T-helper 2 cell treated with Interferon-gamma antibody and Interleukin-4, amounts not matched to agents 5 μg/mL and 100 μg/mL, for 36 hours (primary cell): Measurements from ENCODE around the gene SEMA7A.

Experiments
- DNase-seq: peaks from one replicate; pipeline ENCODE4 v3.0.0; 2021; ENCODE audit warnings: low spot score
- H3K27ac Mint-ChIP-seq: one replicate; pipeline ENCODE4 v1.8.0; 2021; ENCODE audit warnings: mild to moderate bottlenecking, mixed read lengths
- H3K27me3 Mint-ChIP-seq: one replicate; pipeline ENCODE4 v1.8.0; 2021; ENCODE audit warnings: low read depth, mixed read lengths
- H3K36me3 Mint-ChIP-seq: one replicate; pipeline ENCODE4 v1.8.0; 2021; ENCODE audit warnings: low read depth, mixed read lengths
- H3K4me1 Mint-ChIP-seq: one replicate; pipeline ENCODE4 v1.8.0; 2021; ENCODE audit warnings: low read depth, mixed read lengths
- H3K4me3 Mint-ChIP-seq: one replicate; pipeline ENCODE4 v1.8.0; 2022; ENCODE audit warnings: mild to moderate bottlenecking, moderate library complexity, mixed read lengths
- H3K9me3 Mint-ChIP-seq: one replicate; pipeline ENCODE4 v1.8.0; 2021; ENCODE audit warnings: mixed read lengths

SEMA7A gene

GRCh38 chr15:74409225-74409624 lies 24.5 kb downstream of the SEMA7A start:
- Mint-ChIP-seq H3K36me3 (peaks cover 6% of the 10 kb centered on the region), H3K4me3 (no peak overlapping the region)

GRCh38 chr15:74408815-74409214 lies 24.9 kb downstream of the SEMA7A start:
- H3K4me3 Mint-ChIP-seq: no peak overlapping the region
- no peaks in the 10 kb centered on the region for H3K27me3 Mint-ChIP-seq
- no peak for DNase-seq
- H3K9me3 Mint-ChIP-seq: no peaks in the 10 kb centered on the region
- H3K27ac Mint-ChIP-seq: peak overlapping the region; percentile 67
- peaks cover 3% of the 10 kb centered on the region for H3K36me3 Mint-ChIP-seq
- peaks cover 6% of the 10 kb centered on the region for H3K4me1 Mint-ChIP-seq

More at GRCh38 chr15:74409225-74409624, 24.5 kb downstream of the SEMA7A start:
- DNase-seq: no peak
- H3K9me3 Mint-ChIP-seq: no peaks in the 10 kb centered on the region
- H3K27me3 Mint-ChIP-seq: no peaks in the 10 kb centered on the region
- peaks cover 4% of the 10 kb centered on the region for H3K4me1 Mint-ChIP-seq
- H3K27ac Mint-ChIP-seq: no peak overlapping the region

- Mint-ChIP-seq H3K27me3 (no peaks in the 10 kb centered on the region), H3K27ac (peak overlapping the region; percentile 67), H3K4me3 (no peak overlapping the region), H3K4me1 (peaks cover 9% of the 10 kb centered on the region), H3K36me3 (peaks cover 3% of the 10 kb centered on the region), H3K9me3 (no peaks in the 10 kb centered on the region)
- no peak for DNase-seq
Observed at GRCh38 chr15:74408385-74408784, 25.4 kb downstream of the SEMA7A start.

- no peaks in the 10 kb centered on the region for H3K9me3 Mint-ChIP-seq
- H3K27ac Mint-ChIP-seq: no peak overlapping the region
- peaks cover 21% of the 10 kb centered on the region for H3K4me1 Mint-ChIP-seq
- DNase-seq: no peak
- H3K36me3 Mint-ChIP-seq: peaks cover 3% of the 10 kb centered on the region
- no peak overlapping the region for H3K4me3 Mint-ChIP-seq
- H3K27me3 Mint-ChIP-seq: no peaks in the 10 kb centered on the region
Observed at GRCh38 chr15:74406992-74407705, 26.6 kb downstream of the SEMA7A start.

GRCh38 chr15:74406517-74406916 lies 27.2 kb downstream of the SEMA7A start:
- DNase-seq: no peak
- Mint-ChIP-seq H3K36me3 (peaks cover 3% of the 10 kb centered on the region), H3K9me3 (no peaks in the 10 kb centered on the region), H3K4me3 (no peak overlapping the region), H3K4me1 (peaks cover 27% of the 10 kb centered on the region), H3K27me3 (no peaks in the 10 kb centered on the region), H3K27ac (no peak overlapping the region)

- Mint-ChIP-seq H3K36me3 (peaks cover 2% of the 10 kb centered on the region), H3K9me3 (no peaks in the 10 kb centered on the region), H3K27me3 (no peaks in the 10 kb centered on the region), H3K4me1 (peaks cover 34% of the 10 kb centered on the region), H3K4me3 (no peak overlapping the region), H3K27ac (no peak overlapping the region)
- no peak for DNase-seq
Observed at GRCh38 chr15:74405823-74406222, 27.9 kb downstream of the SEMA7A start.

- Mint-ChIP-seq H3K36me3 (no peaks in the 10 kb centered on the region), H3K9me3 (no peaks in the 10 kb centered on the region), H3K27me3 (no peaks in the 10 kb centered on the region), H3K27ac (peak overlapping the region; percentile 83), H3K4me3 (peak overlapping the region; percentile 59), H3K4me1 (peaks cover 48% of the 10 kb centered on the region)
- DNase-seq: no peak
Observed at GRCh38 chr15:74403991-74404563, 29.7 kb downstream of the SEMA7A start.

- H3K27me3 Mint-ChIP-seq: no peaks in the 10 kb centered on the region
- H3K4me1 Mint-ChIP-seq: peaks cover 51% of the 10 kb centered on the region
- DNase-seq: no peak
Observed at GRCh38 chr15:74403588-74403919, 30.2 kb downstream of the SEMA7A start.

GRCh38 chr15:74402873-74403587 lies 30.7 kb downstream of the SEMA7A start:
- H3K4me1 Mint-ChIP-seq: peaks cover 56% of the 10 kb centered on the region
- H3K4me3 Mint-ChIP-seq: peak overlapping the region; percentile 59
- peak overlapping the region; percentile 83 for H3K27ac Mint-ChIP-seq
- no peaks in the 10 kb centered on the region for H3K27me3 Mint-ChIP-seq
- no peaks in the 10 kb centered on the region for H3K36me3 Mint-ChIP-seq
- peak; percentile 89 for DNase-seq
- no peaks in the 10 kb centered on the region for H3K9me3 Mint-ChIP-seq

More at GRCh38 chr15:74403588-74403919, 30.2 kb downstream of the SEMA7A start:
- H3K4me3 Mint-ChIP-seq: peak overlapping the region; percentile 59
- H3K9me3 Mint-ChIP-seq: no peaks in the 10 kb centered on the region
- peak overlapping the region; percentile 83 for H3K27ac Mint-ChIP-seq
- no peaks in the 10 kb centered on the region for H3K36me3 Mint-ChIP-seq

GRCh38 chr15:74402337-74402841 lies 31.4 kb downstream of the SEMA7A start:
- DNase-seq: no peak
- peak overlapping the region; percentile 83 for H3K27ac Mint-ChIP-seq
- H3K27me3 Mint-ChIP-seq: no peaks in the 10 kb centered on the region
- no peaks in the 10 kb centered on the region for H3K9me3 Mint-ChIP-seq
- peaks cover 62% of the 10 kb centered on the region for H3K4me1 Mint-ChIP-seq
- H3K36me3 Mint-ChIP-seq: no peaks in the 10 kb centered on the region
- peak overlapping the region; percentile 59 for H3K4me3 Mint-ChIP-seq

- Mint-ChIP-seq H3K27ac (peak overlapping the region; percentile 82), H3K4me1 (peaks cover 70% of the 10 kb centered on the region), H3K27me3 (no peaks in the 10 kb centered on the region), H3K36me3 (no peaks in the 10 kb centered on the region), H3K9me3 (no peaks in the 10 kb centered on the region), H3K4me3 (peak overlapping the region; percentile 59)
- DNase-seq: peak; percentile 45
Observed at GRCh38 chr15:74400915-74401757, 32.6 kb downstream of the SEMA7A start.

- Mint-ChIP-seq H3K4me1 (peaks cover 70% of the 10 kb centered on the region), H3K27ac (peak overlapping the region; percentile 82), H3K36me3 (no peaks in the 10 kb centered on the region), H3K9me3 (no peaks in the 10 kb centered on the region), H3K4me3 (peak overlapping the region; percentile 59), H3K27me3 (no peaks in the 10 kb centered on the region)
- peak; percentile 69 for DNase-seq
Observed at GRCh38 chr15:74400313-74400860, 33.4 kb downstream of the SEMA7A start.
